ENCODE results near the gene NF1. TPM values are rescaled to one million over a fixed set of nuclear protein-coding genes. Genes with fewer than 3 reads are reported as not detected.
A peak's percentile ranks its signal among the peaks of the same experiment; 100 is the strongest.

The NF1 gene
- total RNA-seq, 5 donors from 2014 or later (not counting 1 experiment from before 2014, with no cell fraction given), result 30.8 to 32.6 (median 31.8) TPM

DNA sequence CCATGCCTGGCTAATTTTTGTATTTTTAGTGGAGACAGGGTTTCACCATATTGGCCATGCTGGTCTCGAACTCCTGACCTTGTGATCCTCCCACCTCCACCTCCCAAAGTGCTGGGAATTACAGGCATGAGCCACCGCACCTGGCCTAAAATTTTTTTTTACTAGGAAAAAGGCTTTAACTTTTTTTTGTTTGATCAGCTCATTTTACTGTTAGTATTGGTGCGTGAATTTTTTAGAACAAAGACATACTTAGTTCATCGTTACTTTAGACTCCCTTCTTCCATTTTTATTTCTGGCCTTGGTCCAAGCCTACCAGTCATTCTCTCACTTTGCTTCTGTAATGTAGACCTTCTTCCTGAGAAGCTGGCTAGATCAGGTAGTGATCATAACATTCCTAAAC lies 271.3 kb downstream of the NF1 start:
- WGBS (ENCODE audit: insufficient coverage), result no CpG with 5 or more reads among the region's 4 CpGs
- POLR2A ChIA-PET, result no interaction called here
- H3K27me3 ChIP-seq (replicated peaks in 1 of 2; ENCODE audit: control insufficient read depth in 2 of 2, extremely low read depth in 1 of 2, insufficient read depth in 2 of 2, low read length in 1 of 2), result no peaks in the 10 kb centered on the region

DNA sequence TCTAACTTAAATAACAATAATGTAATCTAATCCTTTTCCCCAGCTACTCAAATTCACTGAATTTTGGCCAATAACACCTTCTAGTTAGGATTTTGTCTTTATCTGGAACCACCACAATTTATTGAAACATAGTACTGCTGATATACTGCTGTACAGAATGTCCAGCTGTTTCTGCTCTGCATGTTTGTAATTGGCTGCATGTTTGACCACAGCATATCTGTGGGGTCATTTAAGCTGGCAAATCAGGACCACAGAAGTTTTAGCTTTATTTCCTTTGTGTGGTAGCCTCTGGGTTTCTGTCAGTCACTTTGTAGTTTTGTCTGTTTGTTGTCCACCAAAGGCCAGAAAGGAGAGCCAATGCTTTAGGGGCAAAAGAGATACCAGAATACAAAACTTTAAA lies 274.5 kb downstream of the NF1 start:
- no peaks in the 10 kb centered on the region for H3K27me3 Mint-ChIP-seq
- no peaks in the 10 kb centered on the region for H3K9me3 Mint-ChIP-seq
- peaks cover 0 to 7% of the 10 kb centered on the region in 2 donors for H3K36me3 ChIP-seq (ENCODE audit: control insufficient read depth in 2 of 2, extremely low read depth in 1 of 2, insufficient read depth in 1 of 2, low read length in 1 of 2)
- H3K27ac Mint-ChIP-seq, result peak overlapping the region in 1 of 2 donors; percentile 19
- H3K27ac ChIP-seq (ENCODE audit: low read length), result no peak overlapping the region
- no peak overlapping the region for H3K4me3 ChIP-seq (ENCODE audit: control insufficient read depth in 1 of 2, extremely low read depth in 1 of 2, low read length in 1 of 2)
- H3K9me3 ChIP-seq, result no peaks in the 10 kb centered on the region
- DNase-seq (no peak), ATAC-seq (replicated peaks in 1 of 4) (no peak)
- POLR2A ChIA-PET, result no interaction called here
- H3K4me3 Mint-ChIP-seq, result no peak overlapping the region
- peaks cover 0 to 6% of the 10 kb centered on the region in 2 experiments for H3K4me1 ChIP-seq (ENCODE audit: control insufficient read depth in 1 of 2, extremely low read depth in 1 of 2, insufficient read depth in 2 of 2, low read length in 2 of 2)
- peaks cover 21% of the 10 kb centered on the region for H3K36me3 Mint-ChIP-seq
- CTCF ChIA-PET, result interaction anchor here in 1 of 2 donors (0.5 to 2.1 kb wide), 3 partner anchors 16 to 317 kb away, joined by 3 to 4 read pairs (median 3); no protein-coding TSS in a partner anchor
- no peaks in the 10 kb centered on the region for H3K27me3 ChIP-seq (replicated peaks in 1 of 2; ENCODE audit: control insufficient read depth in 2 of 2, extremely low read depth in 1 of 2, insufficient read depth in 2 of 2, low read length in 1 of 2)
- H3K4me1 Mint-ChIP-seq, result peaks cover 17 to 26% (median 18%) of the 10 kb centered on the region in 3 donors

More for the DNA sequence above, 271.3 kb downstream of the NF1 start:
- Histone ChIP-seq H3K9me3 (no peaks in the 10 kb centered on the region), H3K27ac (ENCODE audit: low read length) (no peak overlapping the region), H3K4me3 (ENCODE audit: control insufficient read depth in 1 of 2, extremely low read depth in 1 of 2, low read length in 1 of 2) (no peak overlapping the region), H3K36me3 (ENCODE audit: control insufficient read depth in 2 of 2, extremely low read depth in 1 of 2, insufficient read depth in 1 of 2, low read length in 1 of 2) (peaks cover 0 to 10% of the 10 kb centered on the region in 2 donors), H3K4me1 (ENCODE audit: control insufficient read depth in 1 of 2, extremely low read depth in 1 of 2, insufficient read depth in 2 of 2, low read length in 2 of 2) (no peaks in the 10 kb centered on the region)
- peaks cover 3 to 8% (median 3%) of the 10 kb centered on the region in 3 donors for H3K4me1 Mint-ChIP-seq
- no peaks in the 10 kb centered on the region for H3K9me3 Mint-ChIP-seq
- CTCF ChIA-PET, result interaction anchor here (0.6 to 1.1 kb wide), 3 partner anchors 14 to 1878 kb away, joined by 4 to 8 read pairs (median 8); no protein-coding TSS in a partner anchor
- H3K4me3 Mint-ChIP-seq, result no peak overlapping the region
- peaks cover 32% of the 10 kb centered on the region for H3K36me3 Mint-ChIP-seq
- ATAC-seq (replicated peaks in 1 of 4), result no peak
- H3K27ac Mint-ChIP-seq, result no peak overlapping the region
- DNase-seq, result no peak
- no peaks in the 10 kb centered on the region for H3K27me3 Mint-ChIP-seq

DNA sequence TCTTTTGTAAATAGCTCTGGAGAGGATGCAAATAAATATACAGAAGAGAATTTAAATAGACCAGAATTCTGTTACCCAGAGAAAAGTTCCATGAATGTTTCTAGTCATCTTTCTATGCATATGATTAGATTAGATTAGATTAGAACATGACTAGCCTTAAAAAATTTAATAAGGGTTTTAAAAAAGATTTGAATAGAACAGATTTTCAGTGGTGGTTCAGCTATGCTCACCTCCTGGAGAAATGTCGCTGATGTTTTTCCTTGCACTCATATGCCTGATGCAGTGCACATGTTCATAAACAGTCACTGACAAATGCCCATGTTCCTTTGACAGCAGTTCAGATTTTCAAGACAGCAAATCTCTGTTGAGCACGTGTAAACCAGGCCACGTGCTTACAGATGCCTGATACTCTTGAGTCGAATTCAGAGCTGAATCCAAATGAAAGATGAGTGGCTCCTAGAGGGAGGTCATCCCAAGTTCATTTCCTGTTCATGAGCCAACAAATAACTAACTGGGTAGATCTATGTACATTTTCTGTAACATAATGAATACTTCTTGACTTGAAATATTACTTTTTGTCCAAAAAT lies 276.8 kb downstream of the NF1 start:
- ATAC-seq (replicated peaks in 1 of 4), result no peak
- H3K27ac Mint-ChIP-seq, result peak overlapping the region in 1 of 2 donors; percentile 58

DNA sequence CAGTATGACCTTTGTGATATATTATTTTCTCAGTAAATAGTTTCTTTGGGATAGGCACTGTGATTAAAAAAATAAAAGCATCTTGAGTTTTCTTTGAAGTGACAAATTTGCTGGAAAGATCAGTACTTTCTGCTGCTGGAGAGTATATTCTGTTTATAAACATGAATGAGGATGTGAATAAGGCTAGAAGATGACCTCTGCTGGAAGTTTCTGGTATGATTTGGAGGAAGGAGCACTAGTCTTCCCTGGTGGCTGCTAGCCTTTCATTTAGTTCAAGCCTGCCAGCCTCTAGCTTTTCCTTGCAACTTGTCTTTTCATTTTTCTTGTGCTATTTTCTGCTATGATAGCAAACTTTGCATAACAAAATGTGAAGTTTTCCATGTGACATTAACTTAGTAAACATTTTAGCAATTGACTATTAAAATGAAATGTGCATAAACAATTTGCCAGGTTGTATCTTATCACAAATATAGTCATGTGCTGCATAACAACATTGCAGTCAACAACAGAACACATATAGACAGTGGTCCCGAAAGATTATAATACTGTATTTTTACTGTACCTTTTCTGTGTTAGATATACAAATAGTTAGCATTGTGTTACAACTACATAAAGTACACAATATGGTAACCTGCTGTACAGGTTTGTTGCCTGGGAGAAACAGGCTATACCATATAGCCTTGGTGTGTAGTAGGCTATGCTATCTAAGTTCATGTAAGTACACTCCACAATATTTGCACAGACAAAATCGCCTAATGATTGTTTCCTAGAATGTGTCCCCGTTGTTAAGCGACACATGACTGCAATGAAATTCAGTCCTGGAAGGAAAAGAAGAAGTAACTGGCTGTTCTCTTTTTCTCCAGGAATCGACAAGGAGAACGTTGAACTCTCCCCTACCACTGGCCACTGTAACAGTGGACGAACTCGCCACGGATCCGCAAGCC lies 278.6 kb downstream of the NF1 start:
- Histone ChIP-seq H3K27ac (ENCODE audit: low read length) (no peak overlapping the region), H3K27me3 (replicated peaks in 1 of 2; ENCODE audit: control insufficient read depth in 2 of 2, extremely low read depth in 1 of 2, insufficient read depth in 2 of 2, low read length in 1 of 2) (no peaks in the 10 kb centered on the region), H3K4me1 (ENCODE audit: control insufficient read depth in 1 of 2, extremely low read depth in 1 of 2, insufficient read depth in 2 of 2, low read length in 2 of 2) (peaks cover 0 to 6% of the 10 kb centered on the region in 2 experiments), H3K4me3 (ENCODE audit: control insufficient read depth in 1 of 2, extremely low read depth in 1 of 2, low read length in 1 of 2) (no peak overlapping the region), H3K9me3 (no peaks in the 10 kb centered on the region), H3K36me3 (ENCODE audit: control insufficient read depth in 2 of 2, extremely low read depth in 1 of 2, insufficient read depth in 1 of 2, low read length in 1 of 2) (peaks cover 0 to 7% of the 10 kb centered on the region in 2 donors)
- Mint-ChIP-seq H3K4me1 (peaks cover 17 to 26% (median 18%) of the 10 kb centered on the region in 3 donors), H3K27ac (no peak overlapping the region), H3K27me3 (no peaks in the 10 kb centered on the region), H3K36me3 (peaks cover 24% of the 10 kb centered on the region), H3K4me3 (no peak overlapping the region), H3K9me3 (no peaks in the 10 kb centered on the region)
- ATAC-seq (replicated peaks in 1 of 4) (peak; percentile 67 to 85 (median 78)), DNase-seq (peak in 10 of 35 experiments; percentile 17 to 76 (median 25))
- ChIA-PET CTCF (interaction anchor here (0.6 to 2.0 kb wide), 5 partner anchors 13 to 266 kb away, joined by 3 to 6 read pairs (median 4); no protein-coding TSS in a partner anchor), POLR2A (no interaction called here)
- 96% methylated on average over 5 of the region's 10 CpGs for WGBS (ENCODE audit: insufficient coverage)

More for the DNA sequence above, 276.8 kb downstream of the NF1 start:
- H3K9me3 ChIP-seq, result no peaks in the 10 kb centered on the region
- peaks cover 0 to 7% of the 10 kb centered on the region in 2 donors for H3K36me3 ChIP-seq (ENCODE audit: control insufficient read depth in 2 of 2, extremely low read depth in 1 of 2, insufficient read depth in 1 of 2, low read length in 1 of 2)
- H3K27me3 ChIP-seq (replicated peaks in 1 of 2; ENCODE audit: control insufficient read depth in 2 of 2, extremely low read depth in 1 of 2, insufficient read depth in 2 of 2, low read length in 1 of 2), result no peaks in the 10 kb centered on the region
- no peaks in the 10 kb centered on the region for H3K27me3 Mint-ChIP-seq
- ChIA-PET CTCF (interaction anchor here (0.6 to 2.0 kb wide), 7 partner anchors 9 to 400 kb away, joined by 3 to 7 read pairs (median 4); no protein-coding TSS in a partner anchor), POLR2A (no interaction called here)
- no peak overlapping the region for H3K27ac ChIP-seq (ENCODE audit: low read length)
- H3K9me3 Mint-ChIP-seq, result no peaks in the 10 kb centered on the region
- no peak overlapping the region for H3K4me3 Mint-ChIP-seq
- 100% methylated on average over 1 of the region's 4 CpGs for WGBS (ENCODE audit: insufficient coverage)
- no peak overlapping the region for H3K4me3 ChIP-seq (ENCODE audit: control insufficient read depth in 1 of 2, extremely low read depth in 1 of 2, low read length in 1 of 2)
- DNase-seq, result no peak
- peaks cover 17 to 26% (median 18%) of the 10 kb centered on the region in 3 donors for H3K4me1 Mint-ChIP-seq
- H3K36me3 Mint-ChIP-seq, result peaks cover 19% of the 10 kb centered on the region
- peaks cover 0 to 6% of the 10 kb centered on the region in 2 experiments for H3K4me1 ChIP-seq (ENCODE audit: control insufficient read depth in 1 of 2, extremely low read depth in 1 of 2, insufficient read depth in 2 of 2, low read length in 2 of 2)

DNA sequence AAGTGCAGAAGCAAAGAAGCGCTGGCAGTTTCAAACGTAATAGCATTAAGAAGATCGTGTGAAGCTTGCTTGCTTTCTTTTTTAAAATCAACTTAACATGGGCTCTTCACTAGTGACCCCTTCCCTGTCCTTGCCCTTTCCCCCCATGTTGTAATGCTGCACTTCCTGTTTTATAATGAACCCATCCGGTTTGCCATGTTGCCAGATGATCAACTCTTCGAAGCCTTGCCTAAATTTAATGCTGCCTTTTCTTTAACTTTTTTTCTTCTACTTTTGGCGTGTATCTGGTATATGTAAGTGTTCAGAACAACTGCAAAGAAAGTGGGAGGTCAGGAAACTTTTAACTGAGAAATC lies 279.3 kb downstream of the NF1 start:
- Histone ChIP-seq H3K27me3 (replicated peaks in 1 of 2; ENCODE audit: control insufficient read depth in 2 of 2, extremely low read depth in 1 of 2, insufficient read depth in 2 of 2, low read length in 1 of 2) (no peaks in the 10 kb centered on the region), H3K9me3 (no peaks in the 10 kb centered on the region), H3K4me3 (ENCODE audit: control insufficient read depth in 1 of 2, extremely low read depth in 1 of 2, low read length in 1 of 2) (no peak overlapping the region), H3K27ac (ENCODE audit: low read length) (no peak overlapping the region), H3K4me1 (ENCODE audit: control insufficient read depth in 1 of 2, extremely low read depth in 1 of 2, insufficient read depth in 2 of 2, low read length in 2 of 2) (peaks cover 0 to 6% of the 10 kb centered on the region in 2 experiments), H3K36me3 (ENCODE audit: control insufficient read depth in 2 of 2, extremely low read depth in 1 of 2, insufficient read depth in 1 of 2, low read length in 1 of 2) (peaks cover 0 to 7% of the 10 kb centered on the region in 2 donors)
- H3K27ac Mint-ChIP-seq, result no peak overlapping the region
- H3K4me1 Mint-ChIP-seq, result peaks cover 17 to 26% (median 18%) of the 10 kb centered on the region in 3 donors
- CTCF ChIA-PET, result interaction anchor here (0.6 to 1.3 kb wide), 2 partner anchors 108 to 266 kb away, joined by 4 read pairs; no protein-coding TSS in a partner anchor
- DNase-seq (no peak), ATAC-seq (replicated peaks in 1 of 4) (no peak)
- H3K27me3 Mint-ChIP-seq, result no peaks in the 10 kb centered on the region
- WGBS (ENCODE audit: insufficient coverage), result 98% methylated on average over 4 of the region's 6 CpGs
- no peaks in the 10 kb centered on the region for H3K9me3 Mint-ChIP-seq
- no peak overlapping the region for H3K4me3 Mint-ChIP-seq
- H3K36me3 Mint-ChIP-seq, result peaks cover 24% of the 10 kb centered on the region
- POLR2A ChIA-PET, result no interaction called here

DNA sequence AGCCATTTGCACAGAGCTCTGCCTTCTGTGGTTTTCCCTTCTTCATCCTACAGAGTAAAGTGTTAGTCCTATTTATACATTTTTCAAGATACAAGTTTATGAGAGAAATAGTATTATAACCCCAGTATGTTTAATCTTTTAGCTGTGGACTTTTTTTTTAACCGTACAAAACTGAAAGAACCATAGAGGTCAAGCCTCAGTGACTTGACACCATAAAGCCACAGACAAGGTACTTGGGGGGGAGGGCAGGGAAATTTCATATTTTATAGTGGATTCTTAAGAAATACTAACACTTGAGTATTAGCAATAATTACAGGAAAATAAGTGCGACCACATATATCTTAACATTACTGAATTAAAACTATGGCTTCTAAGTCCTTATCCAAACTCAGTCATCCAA lies 279.7 kb downstream of the NF1 start:
- Mint-ChIP-seq H3K9me3 (no peaks in the 10 kb centered on the region), H3K4me3 (no peak overlapping the region), H3K27me3 (no peaks in the 10 kb centered on the region), H3K36me3 (peaks cover 24% of the 10 kb centered on the region), H3K4me1 (peaks cover 17 to 26% (median 18%) of the 10 kb centered on the region in 3 donors), H3K27ac (no peak overlapping the region)
- ATAC-seq (replicated peaks in 1 of 4) (no peak), DNase-seq (no peak)
- no peak overlapping the region for H3K27ac ChIP-seq (ENCODE audit: low read length)
- ChIA-PET CTCF (interaction anchor here (0.5 to 1.3 kb wide), 3 partner anchors 12 to 123 kb away, joined by 3 to 7 read pairs (median 4); no protein-coding TSS in a partner anchor), POLR2A (no interaction called here)
- H3K4me1 ChIP-seq (ENCODE audit: control insufficient read depth in 1 of 2, extremely low read depth in 1 of 2, insufficient read depth in 2 of 2, low read length in 2 of 2), result peaks cover 0 to 6% of the 10 kb centered on the region in 2 experiments
- H3K9me3 ChIP-seq, result no peaks in the 10 kb centered on the region
- no peaks in the 10 kb centered on the region for H3K27me3 ChIP-seq (replicated peaks in 1 of 2; ENCODE audit: control insufficient read depth in 2 of 2, extremely low read depth in 1 of 2, insufficient read depth in 2 of 2, low read length in 1 of 2)
- H3K4me3 ChIP-seq (ENCODE audit: control insufficient read depth in 1 of 2, extremely low read depth in 1 of 2, low read length in 1 of 2), result no peak overlapping the region
- no CpG with 5 or more reads among the region's 2 CpGs for WGBS (ENCODE audit: insufficient coverage)
- H3K36me3 ChIP-seq (ENCODE audit: control insufficient read depth in 2 of 2, extremely low read depth in 1 of 2, insufficient read depth in 1 of 2, low read length in 1 of 2), result peaks cover 0 to 7% of the 10 kb centered on the region in 2 donors
